DOHH2 (cell line): ENCODE results near the gene PALM3.

ENCODE experiments used
- CTCF ChIP-seq: fragments of 200-600 bp; sonication (generic); IDR thresholded peaks from one replicate; pipeline ENCODE4 v1.5.1; 2014; ENCODE audit warnings: antibody characterized with exemption, mild to moderate bottlenecking, low read depth, low read length; ENCODE audit not compliant: poor library complexity, severe bottlenecking
- EZH2phosphoT487 ChIP-seq: fragments of 200-600 bp; sonication (generic); IDR thresholded peaks from 2 replicates; pipeline ENCODE4 v1.6.1; 2017; ENCODE audit warnings: borderline replicate concordance, mild to moderate bottlenecking, antibody characterized with exemption, low read length, moderate library complexity, mixed read lengths

DNA sequence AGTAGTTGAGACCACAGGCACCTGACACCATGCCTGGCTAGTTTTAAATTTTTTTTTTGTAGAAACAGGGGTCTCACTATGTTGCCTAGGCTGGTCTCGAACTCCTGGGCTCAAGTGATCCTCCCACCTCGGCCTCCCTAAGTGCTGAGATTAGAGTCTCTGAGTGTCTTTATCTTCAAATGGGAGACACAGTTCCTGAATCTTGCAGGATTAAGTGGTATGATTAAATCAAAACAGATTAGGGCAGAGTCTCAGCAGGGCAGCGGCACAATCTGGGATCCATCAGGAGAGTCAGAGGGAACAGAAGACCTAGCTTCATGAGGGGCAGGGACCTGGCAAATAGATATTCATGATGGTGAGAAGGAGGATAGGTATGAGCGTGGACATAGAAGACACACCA is 33.0 kb downstream of the PALM3 start:
- TF ChIP-seq CTCF: no peak
- TF ChIP-seq EZH2phosphoT487: no peak
